Measurements from ENCODE around the gene TP53I11.

The TP53I11 gene, protein sequence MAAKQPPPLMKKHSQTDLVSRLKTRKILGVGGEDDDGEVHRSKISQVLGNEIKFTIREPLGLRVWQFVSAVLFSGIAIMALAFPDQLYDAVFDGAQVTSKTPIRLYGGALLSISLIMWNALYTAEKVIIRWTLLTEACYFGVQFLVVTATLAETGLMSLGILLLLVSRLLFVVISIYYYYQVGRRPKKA

DNA sequence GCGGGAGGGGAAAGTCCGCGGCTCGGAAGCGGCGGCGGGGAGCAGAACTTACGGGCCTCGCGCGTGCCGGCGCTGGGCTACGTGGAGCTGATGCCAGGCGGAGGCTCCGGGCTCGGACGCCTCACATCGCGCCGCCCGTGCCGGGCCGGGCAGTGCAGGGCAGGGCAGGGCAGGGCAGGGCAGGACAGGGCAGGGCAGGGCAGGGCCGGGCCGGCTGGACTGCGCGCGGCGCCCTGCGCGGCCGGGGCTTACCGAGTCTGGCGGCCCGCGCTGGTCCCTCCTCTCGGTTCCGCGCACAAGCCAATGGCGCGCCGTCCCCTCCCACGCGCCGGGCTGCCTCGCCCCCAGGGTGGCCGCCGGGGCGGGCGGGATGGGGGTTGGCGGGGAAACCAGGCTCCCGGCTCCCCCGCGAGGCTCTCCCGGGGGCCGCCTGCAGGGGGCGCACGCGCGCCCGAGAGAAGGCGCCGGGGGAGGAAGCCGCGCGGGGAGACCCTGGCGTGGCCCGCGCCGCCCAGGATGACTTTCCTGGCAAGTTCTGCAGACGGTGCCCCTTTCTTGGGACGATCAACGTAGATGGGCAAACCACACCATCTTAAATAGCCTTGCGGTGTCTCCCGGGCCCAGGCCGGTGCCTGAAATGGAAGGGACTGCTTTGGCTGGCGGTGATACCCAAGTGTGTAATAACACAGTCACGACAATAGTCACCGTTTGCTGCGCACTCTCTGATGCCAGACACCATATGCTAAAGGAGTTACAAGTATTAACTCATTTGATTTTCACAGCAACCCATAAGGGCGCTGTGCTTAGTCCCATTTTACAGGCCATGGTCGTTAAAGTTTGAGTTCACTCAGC is at the start of gene TP53I11:
TP53I11 (minus strand) TSS at position 259 of the 852 bp plus-strand sequence. CDS start 12,548 bp downstream, outside the sequence.
- H3K4me3 ChIP-seq (ENCODE audit: low read depth, low read length) = peak within 1 kb of the TSS; percentile 62
- TF ChIP-seq, protein P1, sequence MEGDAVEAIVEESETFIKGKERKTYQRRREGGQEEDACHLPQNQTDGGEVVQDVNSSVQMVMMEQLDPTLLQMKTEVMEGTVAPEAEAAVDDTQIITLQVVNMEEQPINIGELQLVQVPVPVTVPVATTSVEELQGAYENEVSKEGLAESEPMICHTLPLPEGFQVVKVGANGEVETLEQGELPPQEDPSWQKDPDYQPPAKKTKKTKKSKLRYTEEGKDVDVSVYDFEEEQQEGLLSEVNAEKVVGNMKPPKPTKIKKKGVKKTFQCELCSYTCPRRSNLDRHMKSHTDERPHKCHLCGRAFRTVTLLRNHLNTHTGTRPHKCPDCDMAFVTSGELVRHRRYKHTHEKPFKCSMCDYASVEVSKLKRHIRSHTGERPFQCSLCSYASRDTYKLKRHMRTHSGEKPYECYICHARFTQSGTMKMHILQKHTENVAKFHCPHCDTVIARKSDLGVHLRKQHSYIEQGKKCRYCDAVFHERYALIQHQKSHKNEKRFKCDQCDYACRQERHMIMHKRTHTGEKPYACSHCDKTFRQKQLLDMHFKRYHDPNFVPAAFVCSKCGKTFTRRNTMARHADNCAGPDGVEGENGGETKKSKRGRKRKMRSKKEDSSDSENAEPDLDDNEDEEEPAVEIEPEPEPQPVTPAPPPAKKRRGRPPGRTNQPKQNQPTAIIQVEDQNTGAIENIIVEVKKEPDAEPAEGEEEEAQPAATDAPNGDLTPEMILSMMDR (IDR thresholded peaks at IDR 0.05; ENCODE audit: low read depth, low read length, missing control alignments) = peak; percentile 43
- in situ Hi-C loops (cut with HindIII; ENCODE audit: low sequenced_read_pairs) = no loop called here
- DNase-seq (ENCODE audit: low read depth) = no peak

DNA sequence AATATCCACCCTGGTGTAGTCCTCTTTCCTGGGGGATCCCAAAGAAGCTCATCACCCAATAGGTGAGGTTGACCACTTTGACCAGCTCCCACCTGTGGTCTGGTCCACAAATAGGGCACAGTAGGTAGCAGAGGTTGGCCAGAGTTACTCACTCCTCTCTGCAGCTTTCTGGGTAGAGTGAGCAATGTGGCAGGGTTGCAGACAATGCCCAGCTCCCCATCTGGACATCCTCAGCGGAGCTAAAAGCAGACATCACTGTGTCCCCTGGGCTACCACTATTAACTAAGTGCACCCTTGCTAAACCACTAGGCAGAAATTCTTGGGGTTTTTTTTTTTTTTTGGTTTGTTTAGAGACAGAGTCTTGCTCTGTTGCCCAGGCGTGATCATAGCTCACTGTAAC is 48.4 kb upstream of the TP53I11 start:
- DNase-seq (ENCODE audit: low read depth) = no peak
- TF ChIP-seq, protein P1 (IDR thresholded peaks at IDR 0.05; ENCODE audit: low read depth, low read length, missing control alignments) = no peak
- no peak overlapping the region for H3K4me3 ChIP-seq (ENCODE audit: low read depth, low read length)
- in situ Hi-C loops (cut with HindIII; ENCODE audit: low sequenced_read_pairs) = no loop called here

DNA sequence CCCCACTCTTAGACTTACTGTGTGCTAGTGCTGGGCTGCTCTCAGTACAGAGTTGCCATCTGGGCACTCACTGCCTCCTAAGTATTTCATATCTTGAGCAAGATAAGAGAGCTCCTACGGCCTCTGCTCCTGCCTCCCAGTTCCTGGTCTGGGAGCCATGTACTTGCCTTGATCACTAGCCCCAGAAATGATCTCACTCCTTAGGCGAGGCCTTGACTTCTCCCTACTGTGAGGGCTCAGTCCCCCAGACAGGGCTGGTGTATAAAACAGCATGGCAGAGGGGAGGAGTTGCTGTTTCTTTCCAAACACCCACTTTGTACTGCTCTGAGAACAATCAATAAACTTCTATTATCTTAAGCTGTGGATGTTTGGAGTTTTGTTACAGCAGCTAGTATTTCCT is 47.4 kb upstream of the TP53I11 start:
- TF ChIP-seq, protein P1 (IDR thresholded peaks at IDR 0.05; ENCODE audit: low read depth, low read length, missing control alignments) = no peak
- in situ Hi-C loops (cut with HindIII; ENCODE audit: low sequenced_read_pairs) = no loop called here
- no peak for DNase-seq (ENCODE audit: low read depth)
- no peak overlapping the region for H3K4me3 ChIP-seq (ENCODE audit: low read depth, low read length)

DNA sequence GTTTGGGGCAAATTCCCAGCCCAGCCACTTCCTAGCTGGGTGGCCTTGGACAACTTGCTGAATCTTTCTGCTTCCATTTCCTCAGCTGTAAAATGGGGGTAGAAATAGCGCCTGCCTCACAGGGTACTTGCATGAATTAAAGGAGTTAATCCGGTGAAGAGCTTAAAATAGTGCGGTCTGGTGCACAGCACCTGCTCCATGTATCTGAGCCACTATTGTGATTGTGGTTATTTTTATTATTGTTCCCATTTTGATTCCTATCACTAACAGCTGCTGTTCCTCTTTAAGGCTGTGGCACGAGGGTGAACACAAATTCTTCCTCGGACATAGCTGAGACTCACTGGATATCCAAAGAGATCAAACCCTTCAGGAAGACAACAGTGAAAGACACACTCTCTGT is 46.9 kb upstream of the TP53I11 start:
- in situ Hi-C loops (cut with HindIII; ENCODE audit: low sequenced_read_pairs) = no loop called here
- no peak overlapping the region for H3K4me3 ChIP-seq (ENCODE audit: low read depth, low read length)
- TF ChIP-seq, protein P1 (IDR thresholded peaks at IDR 0.05; ENCODE audit: low read depth, low read length, missing control alignments) = no peak
- no peak for DNase-seq (ENCODE audit: low read depth)

DNA sequence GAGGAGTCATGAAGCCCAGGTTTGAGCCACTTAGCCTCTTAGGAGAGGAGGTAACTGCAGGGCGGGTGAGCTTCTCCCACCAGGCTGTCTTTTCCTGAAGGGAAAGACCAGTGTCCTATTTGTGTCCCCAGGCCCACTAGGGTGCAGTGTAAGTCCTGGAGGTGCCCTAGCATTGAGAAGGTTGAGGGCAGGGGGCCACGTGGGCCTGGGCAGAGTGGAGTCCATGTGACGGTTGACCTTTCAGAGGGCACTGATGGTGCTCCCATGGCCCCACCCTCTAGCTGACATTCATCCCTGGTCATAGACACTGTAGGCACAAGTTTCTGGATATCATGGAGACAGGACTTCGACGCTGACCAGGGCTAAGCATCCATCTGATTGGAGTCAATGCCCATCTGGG is 44.1 kb upstream of the TP53I11 start:
- in situ Hi-C loops (cut with HindIII; ENCODE audit: low sequenced_read_pairs) = no loop called here
- no peak for DNase-seq (ENCODE audit: low read depth)
- no peak overlapping the region for H3K4me3 ChIP-seq (ENCODE audit: low read depth, low read length)
- TF ChIP-seq, protein P1 (IDR thresholded peaks at IDR 0.05; ENCODE audit: low read depth, low read length, missing control alignments) = no peak

DNA sequence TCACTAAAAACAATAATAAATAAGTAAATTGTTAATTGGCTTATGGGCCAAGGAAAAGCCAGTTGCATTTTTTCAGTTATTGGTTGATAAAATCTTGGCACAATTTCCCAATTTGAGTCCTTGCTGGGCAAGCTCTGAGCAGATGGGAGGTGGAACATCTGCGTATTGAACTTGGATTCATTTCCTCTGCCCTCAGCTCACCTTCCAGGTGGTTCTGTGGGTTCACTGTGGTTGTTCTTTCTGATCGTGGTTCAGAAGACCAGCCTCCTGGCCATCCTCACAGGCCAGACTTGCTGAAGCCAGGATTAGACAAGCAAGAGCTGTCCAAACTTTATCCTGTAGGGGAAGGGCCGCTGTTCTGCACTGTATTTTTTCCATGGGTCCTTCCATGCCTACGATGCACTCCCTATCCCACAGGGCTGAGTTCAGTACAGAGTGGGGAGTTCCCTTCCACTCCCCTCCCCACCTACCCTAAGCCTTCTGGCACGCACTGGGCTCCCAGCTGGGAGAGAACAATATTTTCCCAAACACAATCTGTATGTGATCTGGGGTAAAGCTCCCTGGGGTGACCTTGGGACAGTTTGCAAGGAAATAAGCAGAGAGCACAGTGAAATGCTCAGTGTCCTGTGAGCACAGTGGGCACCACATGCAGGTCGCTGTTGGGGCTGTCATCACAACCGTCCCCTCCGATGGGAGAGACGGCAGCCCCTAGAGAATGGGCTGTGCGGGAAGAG is 43.5 kb upstream of the TP53I11 start:
- in situ Hi-C loops (cut with HindIII; ENCODE audit: low sequenced_read_pairs) = no loop called here
- no peak for DNase-seq (ENCODE audit: low read depth)
- H3K4me3 ChIP-seq (ENCODE audit: low read depth, low read length) = no peak overlapping the region
- TF ChIP-seq, protein P1 (IDR thresholded peaks at IDR 0.05; ENCODE audit: low read depth, low read length, missing control alignments) = no peak
